GM21381 (cell line): ENCODE results near the gene OR13C2.

Experiments used
- ATAC-seq: cut with Tn5 transposase; IDR thresholded peaks from one replicate; pipeline ENCODE4 v1.9.1; 2021; ENCODE audit warnings: mild to moderate bottlenecking, moderate library complexity; ENCODE audit not compliant: unreplicated experiment

Gene OR13C2

DNA sequence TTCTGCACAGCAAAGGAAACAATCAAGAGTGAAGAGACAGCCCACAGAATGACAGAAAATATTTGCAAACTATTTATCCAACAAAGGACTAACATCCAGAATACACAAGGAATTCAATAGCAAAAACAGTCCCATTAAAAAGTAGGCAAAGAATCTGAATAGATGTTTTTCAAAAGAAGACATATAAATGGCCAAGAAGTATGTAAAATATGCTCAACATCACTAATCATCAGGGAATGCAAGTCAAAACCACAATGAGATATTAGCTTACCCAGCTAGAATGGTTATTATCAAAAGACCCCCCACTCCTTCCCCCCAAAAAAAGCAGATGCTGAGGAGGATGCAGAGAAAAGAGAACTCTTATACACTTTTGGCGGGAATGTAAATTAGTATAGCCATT is 49.9 kb downstream of the OR13C2 start:
- no peak for ATAC-seq
